Immature natural killer cell (primary cell): ENCODE data around the gene LETMD1. TPM values are rescaled to one million over a fixed set of nuclear protein-coding genes. Genes with fewer than 3 reads are reported as not detected.

Experiments
- DNase-seq, 3 donors: peaks; one replicate each; pipeline ENCODE4 v3.0.0; 2022; ENCODE audit warnings: mixed read lengths in 1 of 3
- H3K27ac Mint-ChIP-seq, 6 donors: one replicate each; pipeline ENCODE4 v1.8.0; 2020; ENCODE audit warnings: mixed read lengths in 6 of 6, mild to moderate bottlenecking in 5 of 6, inconsistent platforms in 4 of 6, moderate library complexity in 3 of 6
- H3K27me3 Mint-ChIP-seq, 3 donors: one replicate each; pipeline ENCODE4 v1.8.0; 2020 to 2021; ENCODE audit warnings: low read depth in 3 of 3, mild to moderate bottlenecking in 3 of 3, mixed read lengths in 3 of 3, moderate library complexity in 3 of 3, inconsistent platforms in 1 of 3
- H3K36me3 Mint-ChIP-seq, 3 donors: one replicate each; pipeline ENCODE4 v1.8.0; 2020; ENCODE audit warnings: mixed read lengths in 3 of 3, inconsistent platforms in 2 of 3, mild to moderate bottlenecking in 2 of 3
- H3K4me1 Mint-ChIP-seq, 2 donors: one replicate each; pipeline ENCODE4 v1.8.0; 2020; ENCODE audit warnings: inconsistent platforms in 2 of 2, mild to moderate bottlenecking in 2 of 2, mixed read lengths in 2 of 2, moderate library complexity in 1 of 2
- H3K4me3 Mint-ChIP-seq, 5 donors: one replicate each; pipeline ENCODE4 v1.8.0; 2020; ENCODE audit warnings: mild to moderate bottlenecking in 5 of 5, mixed read lengths in 5 of 5, inconsistent platforms in 3 of 5, moderate library complexity in 3 of 5
- H3K9me3 Mint-ChIP-seq, 6 donors: one replicate each; pipeline ENCODE4 v1.8.0; 2020; ENCODE audit warnings: mild to moderate bottlenecking in 6 of 6, mixed read lengths in 6 of 6, inconsistent platforms in 4 of 6, moderate library complexity in 3 of 6
- polyA plus RNA-seq, 3 donors: library from polyadenylated mRNA; unstranded; fragments of 300-500 nt; fragmentation: Illumina TruSeq; gene quantifications; one replicate each; pipeline ENCODE4 v1.2.3, GENCODE V29; 2021

The LETMD1 gene
- polyA plus RNA-seq, 3 donors from 2014 or later: 14.9 to 40.4 (median 17.7) TPM

DNA sequence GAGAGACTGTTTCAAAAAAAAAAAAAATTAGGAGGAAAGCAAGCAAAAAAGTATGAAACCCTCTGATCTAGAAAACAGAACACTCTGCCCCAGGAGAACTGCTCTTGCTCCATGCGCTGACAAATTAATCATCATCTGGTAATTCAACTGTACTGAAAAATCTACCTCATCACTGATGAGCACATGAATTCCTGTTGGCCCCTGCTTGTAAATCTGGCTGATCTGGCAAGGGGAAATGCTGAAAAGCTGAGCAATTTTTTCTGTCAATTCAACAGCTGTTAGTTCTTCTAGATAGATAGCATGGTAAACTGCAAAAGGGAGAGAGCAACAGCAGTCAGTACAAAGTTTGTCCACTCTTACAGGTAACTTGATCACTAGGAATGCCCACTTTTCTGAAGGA lies 50.5 kb downstream of the LETMD1 start:
- no peak overlapping the region for H3K27ac Mint-ChIP-seq
- no peak overlapping the region for H3K4me3 Mint-ChIP-seq
- H3K36me3 Mint-ChIP-seq: peaks cover 32 to 59% (median 51%) of the 10 kb centered on the region in 3 donors
- no peak for DNase-seq
- no peaks in the 10 kb centered on the region for H3K9me3 Mint-ChIP-seq
- no peaks in the 10 kb centered on the region for H3K27me3 Mint-ChIP-seq
- H3K4me1 Mint-ChIP-seq: no peaks in the 10 kb centered on the region

GRCh38 chr12:51103977-51104376 lies 55.9 kb downstream of the LETMD1 start:
- H3K4me1 Mint-ChIP-seq: no peaks in the 10 kb centered on the region
- peaks cover 24 to 62% (median 38%) of the 10 kb centered on the region in 3 donors for H3K36me3 Mint-ChIP-seq
- no peaks in the 10 kb centered on the region for H3K9me3 Mint-ChIP-seq
- no peak for DNase-seq
- no peak overlapping the region for H3K4me3 Mint-ChIP-seq
- H3K27ac Mint-ChIP-seq: peak overlapping the region in 2 of 6 donors; percentile 39 to 56
- H3K27me3 Mint-ChIP-seq: no peaks in the 10 kb centered on the region

- Mint-ChIP-seq H3K4me1 (no peaks in the 10 kb centered on the region), H3K27me3 (no peaks in the 10 kb centered on the region), H3K9me3 (no peaks in the 10 kb centered on the region), H3K36me3 (peaks cover 19 to 47% (median 21%) of the 10 kb centered on the region in 3 donors), H3K27ac (no peak overlapping the region), H3K4me3 (no peak overlapping the region)
- DNase-seq: no peak
These were observed 60.0 kb downstream of the LETMD1 start for GRCh38 chr12:51108136-51108535.

Other genes with a start within 250 kb of the LETMD1 start
- gene TMPRSS12, start 205.4 kb upstream of the LETMD1 start, polyA plus RNA-seq: not detected
- gene HIGD1C, start 95.8 kb upstream of the LETMD1 start, polyA plus RNA-seq: not detected
- 10 to 100 TPM in 2 of 3 donors, 1 to 10 TPM in 1; 9.7 to 14.8 (median 11.2) TPM for gene SLC11A2, start 21.9 kb upstream of the LETMD1 start, polyA plus RNA-seq
- 1 to 10 TPM in 2 of 3 donors, under 1 TPM in 1; 0.90 to 7.9 (median 7.2) TPM for gene CSRNP2, start 35.3 kb downstream of the LETMD1 start, polyA plus RNA-seq
- 10 to 100 TPM; 10.1 to 16.6 (median 11.7) TPM for gene TFCP2, start 124.8 kb downstream of the LETMD1 start, polyA plus RNA-seq
- 1 to 10 TPM in 1 of 3 donors, under 1 TPM in 2; 0.78 to 1.8 (median 0.86) TPM for gene POU6F1, start 169.7 kb downstream of the LETMD1 start, polyA plus RNA-seq
- gene DAZAP2, start 190.5 kb downstream of the LETMD1 start, polyA plus RNA-seq: 1,000 to 10,000 TPM; 1,137 to 2,830 (median 1,368) TPM
- gene SMAGP, start 222.1 kb downstream of the LETMD1 start, polyA plus RNA-seq: 10 to 100 TPM; 26.7 to 41.9 (median 34.6) TPM